Endodermal cell (in vitro differentiated cells): Measurements from ENCODE around the gene SSU72. TPM values are rescaled to one million over a fixed set of nuclear protein-coding genes. Genes with fewer than 3 reads are reported as not detected.
A peak's percentile ranks its signal among the peaks of the same experiment; 100 is the strongest.

Source experiments
- DNase-seq: peaks from one replicate; pipeline ENCODE4 v3.0.0-alpha.2; 2017
- H3K27ac ChIP-seq: 2 replicates; pipeline ENCODE4 v1.5.1; 2013; ENCODE audit warnings: mild to moderate bottlenecking, low read depth, low read length, moderate library complexity
- H3K27me3 ChIP-seq: 2 replicates; pipeline ENCODE4 v1.6.1; 2013; ENCODE audit warnings: mild to moderate bottlenecking, low read length, moderate library complexity; ENCODE audit not compliant: insufficient read depth, control insufficient read depth, poor library complexity, severe bottlenecking
- H3K36me3 ChIP-seq: 2 replicates; pipeline ENCODE4 v1.7.0; 2013; ENCODE audit warnings: mild to moderate bottlenecking, low read length, moderate library complexity; ENCODE audit not compliant: control insufficient read depth, insufficient read depth
- H3K4me1 ChIP-seq: one replicate; pipeline ENCODE4 v1.7.0; 2013; ENCODE audit warnings: low read length; ENCODE audit not compliant: control insufficient read depth, insufficient read depth
- H3K4me3 ChIP-seq: 2 replicates; pipeline ENCODE4 v1.5.1; 2013; ENCODE audit warnings: mild to moderate bottlenecking, low read length, moderate library complexity
- H3K9ac ChIP-seq: 2 replicates; pipeline ENCODE4 v1.6.1; 2013; ENCODE audit warnings: mild to moderate bottlenecking, low read length, moderate library complexity; ENCODE audit not compliant: poor library complexity, severe bottlenecking; ENCODE audit errors: extremely low read depth
- H3K9me3 ChIP-seq: 2 replicates; pipeline ENCODE4 v1.6.1; 2013; ENCODE audit warnings: mild to moderate bottlenecking, low read length, moderate library complexity; ENCODE audit not compliant: control insufficient read depth
- H3K27ac Mint-ChIP-seq: 2 replicates; pipeline ENCODE4 v1.8.0; 2020; ENCODE audit warnings: mixed read lengths
- H3K27me3 Mint-ChIP-seq: 2 replicates; pipeline ENCODE4 v1.8.0; 2021; ENCODE audit warnings: mild to moderate bottlenecking, mixed read lengths; ENCODE audit not compliant: insufficient read depth
- H3K36me3 Mint-ChIP-seq: 2 replicates; pipeline ENCODE4 v1.8.0; 2020; ENCODE audit warnings: low read depth, mixed read lengths
- H3K4me1 Mint-ChIP-seq: 2 replicates; pipeline ENCODE4 v1.8.0; 2020; ENCODE audit warnings: mixed read lengths
- H3K4me3 Mint-ChIP-seq: 2 replicates; pipeline ENCODE4 v1.8.0; 2020; ENCODE audit warnings: mild to moderate bottlenecking, moderate library complexity, mixed read lengths
- H3K9me3 Mint-ChIP-seq: 2 replicates; pipeline ENCODE4 v1.8.0; 2020; ENCODE audit warnings: mild to moderate bottlenecking, mixed read lengths
- WGBS, 2 experiments: methylation state at CpG; one replicate each; pipeline versions ENCODE4 v1.1.5 to v1.1.7; 2013; ENCODE audit warnings: missing lambda C conversion rate in 2 of 2, mixed read lengths in 1 of 2; ENCODE audit not compliant: insufficient coverage in 1 of 2, insufficient read length in 1 of 2; 5-methylcytosine and 5-hydroxymethylcytosine counted together
- total RNA-seq, 2 donors: library from RNA; stranded (reverse); fragmentation: NEBNext Ultra II Directional in 1 of 2; extraction: Animal tissue kit (Norgen Biotek cat#: 25700) in 1 of 2; gene quantifications; 2 replicates in 1 of 2; 3 replicates in 1 of 2; pipeline ENCODE4 v1.2.1, GENCODE V29; 2021
- TF ChIP-seq, protein P1 (sequence below): fragments of 200-600 bp; sonication (generic); conservative IDR thresholded peaks from 2 replicates; pipeline ENCODE4 v1.5.0; 2021; ENCODE audit warnings: antibody characterized with exemption, mild to moderate bottlenecking

Gene SSU72
- total RNA-seq, 2 donors from 2014 or later: 133 to 138 TPM

DNA sequence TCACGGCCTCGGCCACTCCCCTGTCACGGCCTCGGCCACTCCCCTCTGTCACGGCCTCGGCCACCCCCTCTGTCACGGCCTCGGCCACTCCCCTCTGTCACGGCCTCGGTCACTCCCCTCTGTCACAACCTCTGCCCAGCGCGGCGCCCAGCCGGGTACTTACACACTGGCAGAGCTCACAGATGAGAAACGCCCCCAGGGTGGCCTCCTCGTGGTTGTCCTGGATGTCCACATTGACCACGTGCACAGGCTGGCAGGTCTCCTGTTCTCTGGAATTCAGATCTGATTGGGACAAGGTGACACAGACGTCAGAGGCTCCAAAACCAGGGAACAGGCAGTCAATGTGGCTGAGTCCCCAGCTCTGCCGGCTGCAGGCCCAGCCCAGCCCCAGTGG lies 31.0 kb downstream of the SSU72 start:
- Mint-ChIP-seq H3K4me3 (no peak overlapping the region), H3K27ac (no peak overlapping the region), H3K4me1 (no peaks in the 10 kb centered on the region), H3K9me3 (no peaks in the 10 kb centered on the region), H3K36me3 (peaks cover 31% of the 10 kb centered on the region), H3K27me3 (no peaks in the 10 kb centered on the region)
- no peak overlapping the region for H3K9ac ChIP-seq
- peaks cover 30% of the 10 kb centered on the region for H3K36me3 ChIP-seq
- no peaks in the 10 kb centered on the region for H3K4me1 ChIP-seq
- TF ChIP-seq, protein P1, sequence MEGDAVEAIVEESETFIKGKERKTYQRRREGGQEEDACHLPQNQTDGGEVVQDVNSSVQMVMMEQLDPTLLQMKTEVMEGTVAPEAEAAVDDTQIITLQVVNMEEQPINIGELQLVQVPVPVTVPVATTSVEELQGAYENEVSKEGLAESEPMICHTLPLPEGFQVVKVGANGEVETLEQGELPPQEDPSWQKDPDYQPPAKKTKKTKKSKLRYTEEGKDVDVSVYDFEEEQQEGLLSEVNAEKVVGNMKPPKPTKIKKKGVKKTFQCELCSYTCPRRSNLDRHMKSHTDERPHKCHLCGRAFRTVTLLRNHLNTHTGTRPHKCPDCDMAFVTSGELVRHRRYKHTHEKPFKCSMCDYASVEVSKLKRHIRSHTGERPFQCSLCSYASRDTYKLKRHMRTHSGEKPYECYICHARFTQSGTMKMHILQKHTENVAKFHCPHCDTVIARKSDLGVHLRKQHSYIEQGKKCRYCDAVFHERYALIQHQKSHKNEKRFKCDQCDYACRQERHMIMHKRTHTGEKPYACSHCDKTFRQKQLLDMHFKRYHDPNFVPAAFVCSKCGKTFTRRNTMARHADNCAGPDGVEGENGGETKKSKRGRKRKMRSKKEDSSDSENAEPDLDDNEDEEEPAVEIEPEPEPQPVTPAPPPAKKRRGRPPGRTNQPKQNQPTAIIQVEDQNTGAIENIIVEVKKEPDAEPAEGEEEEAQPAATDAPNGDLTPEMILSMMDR: no peak
- WGBS, 2 experiments: 90 to 94% methylated on average over 13 to 19 of the region's 19 CpGs
- no peaks in the 10 kb centered on the region for H3K27me3 ChIP-seq
- no peak overlapping the region for H3K4me3 ChIP-seq
- H3K9me3 ChIP-seq: no peaks in the 10 kb centered on the region
- no peak overlapping the region for H3K27ac ChIP-seq
- no peak for DNase-seq

DNA sequence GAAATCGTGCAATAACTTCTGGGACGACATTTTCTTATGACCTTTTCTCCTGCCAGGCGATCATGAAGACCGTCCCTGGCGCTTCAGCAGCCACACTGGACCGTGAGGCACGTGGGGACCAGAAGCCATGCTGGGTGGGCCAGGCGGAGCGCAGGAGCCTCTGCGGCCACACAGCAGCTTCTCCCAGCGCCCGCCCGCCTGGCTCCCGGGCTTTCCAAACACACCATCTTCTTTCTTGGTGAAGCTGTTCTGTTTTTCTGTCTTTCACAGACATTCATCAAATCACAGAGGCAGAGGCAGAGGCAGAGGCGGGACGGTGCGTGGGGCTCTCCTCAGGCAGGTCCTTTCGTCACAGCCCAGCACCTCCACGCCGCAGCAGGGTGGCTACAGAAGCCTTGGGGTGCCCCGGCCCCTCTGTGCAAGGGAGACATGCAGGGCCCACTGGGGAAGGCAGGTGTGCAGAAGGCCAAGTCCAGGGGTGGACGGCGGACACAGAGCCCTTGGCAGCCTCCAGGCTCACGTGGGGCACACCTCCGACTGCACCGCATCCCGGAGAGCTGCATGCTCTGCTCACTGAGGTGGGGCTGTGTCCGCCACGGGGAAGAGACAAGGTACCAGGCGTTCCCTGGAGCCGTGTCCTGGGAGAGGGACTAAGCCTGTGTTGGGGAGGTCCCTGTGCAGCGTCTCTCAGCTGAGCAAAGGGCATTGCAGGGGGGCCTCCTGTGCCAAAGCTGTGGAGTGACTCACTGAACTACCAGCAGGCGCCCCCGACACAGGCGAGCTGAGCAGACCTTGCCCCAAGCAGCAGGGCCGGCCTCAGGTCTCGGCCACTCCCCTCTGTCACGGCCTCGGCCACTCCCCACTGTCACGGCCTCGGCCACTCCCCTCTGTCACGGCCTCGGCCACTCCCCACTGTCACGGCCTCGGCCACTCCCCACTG lies 31.6 kb downstream of the SSU72 start:
- Mint-ChIP-seq H3K36me3 (peaks cover 29% of the 10 kb centered on the region), H3K27ac (no peak overlapping the region), H3K9me3 (no peaks in the 10 kb centered on the region), H3K4me1 (no peaks in the 10 kb centered on the region), H3K27me3 (no peaks in the 10 kb centered on the region), H3K4me3 (no peak overlapping the region)
- Histone ChIP-seq H3K27me3 (no peaks in the 10 kb centered on the region), H3K4me3 (no peak overlapping the region), H3K9me3 (no peaks in the 10 kb centered on the region), H3K27ac (no peak overlapping the region), H3K9ac (no peak overlapping the region), H3K4me1 (no peaks in the 10 kb centered on the region), H3K36me3 (peaks cover 31% of the 10 kb centered on the region)
- WGBS, 2 experiments: 93 to 94% methylated on average over 28 to 45 of the region's 45 CpGs
- TF ChIP-seq, protein P1: no peak
- DNase-seq: no peak

DNA sequence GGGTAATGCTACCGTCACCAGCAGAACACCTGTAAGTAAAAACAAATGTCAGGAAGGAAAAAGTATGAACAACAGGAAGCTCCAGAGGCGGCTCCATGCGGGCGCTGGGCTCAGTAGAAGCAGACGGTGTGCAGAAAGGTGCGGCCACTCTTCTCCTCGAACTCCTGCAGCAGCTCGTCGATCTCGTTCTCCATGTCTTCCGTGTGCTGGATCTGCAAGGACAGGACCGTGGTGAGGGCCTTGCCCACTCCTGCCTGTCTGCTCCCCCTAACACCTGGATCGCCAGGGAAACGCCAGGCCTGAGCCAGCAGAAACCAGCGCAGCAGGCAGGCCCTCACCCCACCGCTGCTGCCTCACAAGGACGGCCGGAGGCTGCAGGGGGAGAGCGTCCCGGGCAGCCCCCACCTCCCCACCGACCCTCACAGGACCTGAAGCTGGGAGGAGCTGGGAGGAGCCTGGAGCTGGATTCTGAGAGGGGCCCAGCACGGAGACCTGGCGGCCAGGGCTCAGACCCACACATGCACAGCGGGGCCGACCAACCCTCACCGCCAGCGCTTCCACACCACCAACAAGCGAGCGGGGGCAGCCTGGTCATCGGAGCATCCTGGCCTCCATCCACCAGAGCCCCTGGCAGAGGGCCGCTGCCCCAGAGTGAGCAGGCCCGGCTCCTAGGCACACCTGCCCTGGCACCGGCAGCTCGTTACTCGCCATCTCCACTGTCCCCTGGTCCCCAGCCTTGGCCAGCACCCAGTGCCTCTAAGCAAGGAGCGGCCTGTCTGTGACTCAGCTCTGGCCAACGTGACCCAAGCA lies 32.5 kb downstream of the SSU72 start:
- no peaks in the 10 kb centered on the region for H3K4me1 Mint-ChIP-seq
- H3K27ac ChIP-seq: peak overlapping the region; percentile 32
- DNase-seq: no peak
- no peaks in the 10 kb centered on the region for H3K9me3 Mint-ChIP-seq
- peak overlapping the region; percentile 60 for H3K4me3 Mint-ChIP-seq
- TF ChIP-seq, protein P1: no peak
- no peaks in the 10 kb centered on the region for H3K27me3 Mint-ChIP-seq
- no peaks in the 10 kb centered on the region for H3K27me3 ChIP-seq
- 93 to 94% methylated on average over 18 to 37 of the region's 37 CpGs for WGBS, 2 experiments
- no peak overlapping the region for H3K9ac ChIP-seq
- H3K27ac Mint-ChIP-seq: no peak overlapping the region
- H3K36me3 ChIP-seq: peaks cover 31% of the 10 kb centered on the region
- H3K4me3 ChIP-seq: no peak overlapping the region
- H3K9me3 ChIP-seq: no peaks in the 10 kb centered on the region
- H3K4me1 ChIP-seq: no peaks in the 10 kb centered on the region
- peaks cover 22% of the 10 kb centered on the region for H3K36me3 Mint-ChIP-seq
